Stimulated activated naive B cell treated with anti-CD40 and anti-IgM and Interleukin-4, amounts not matched to agents 10 μg/mL and 1 μg/mL and 100 μg/mL, for 72 hours (primary cell): ENCODE results near the gene ZNF691.
"Not testable (repeated sequence)": the region's sequence is repeated elsewhere in the genome, so short reads cannot be mapped to it uniquely, and the experiment has no call there.

Source experiments
- ATAC-seq, 2 donors: fragments of 150-1000 bp; cut with Tn5 transposase; replicated peaks; 2 replicates each; pipeline ENCODE4 v1.10.0; 2021; ENCODE audit warnings: moderate library complexity in 1 of 2
- DNase-seq: peaks from one replicate; pipeline ENCODE4 v3.0.0; 2021
- H3K27ac Mint-ChIP-seq: one replicate; pipeline ENCODE4 v1.8.0; 2022; ENCODE audit warnings: mild to moderate bottlenecking, mixed read lengths
- H3K27me3 Mint-ChIP-seq, 2 donors: one replicate each; pipeline ENCODE4 v1.8.0; 2022; ENCODE audit warnings: mixed read lengths in 2 of 2
- H3K36me3 Mint-ChIP-seq, 2 donors: one replicate each; pipeline ENCODE4 v1.8.0; 2022; ENCODE audit warnings: mixed read lengths in 2 of 2, mild to moderate bottlenecking in 1 of 2
- H3K4me1 Mint-ChIP-seq, 2 donors: one replicate each; pipeline ENCODE4 v1.8.0; 2022; ENCODE audit warnings: mixed read lengths in 2 of 2, mild to moderate bottlenecking in 1 of 2
- H3K4me3 Mint-ChIP-seq, 2 donors: one replicate each; pipeline ENCODE4 v1.8.0; 2022; ENCODE audit warnings: mild to moderate bottlenecking in 2 of 2, mixed read lengths in 2 of 2, moderate library complexity in 1 of 2
- H3K9me3 Mint-ChIP-seq, 2 donors: one replicate each; pipeline ENCODE4 v1.8.0; 2022; ENCODE audit warnings: mixed read lengths in 2 of 2, mild to moderate bottlenecking in 1 of 2

The ZNF691 gene

DNA sequence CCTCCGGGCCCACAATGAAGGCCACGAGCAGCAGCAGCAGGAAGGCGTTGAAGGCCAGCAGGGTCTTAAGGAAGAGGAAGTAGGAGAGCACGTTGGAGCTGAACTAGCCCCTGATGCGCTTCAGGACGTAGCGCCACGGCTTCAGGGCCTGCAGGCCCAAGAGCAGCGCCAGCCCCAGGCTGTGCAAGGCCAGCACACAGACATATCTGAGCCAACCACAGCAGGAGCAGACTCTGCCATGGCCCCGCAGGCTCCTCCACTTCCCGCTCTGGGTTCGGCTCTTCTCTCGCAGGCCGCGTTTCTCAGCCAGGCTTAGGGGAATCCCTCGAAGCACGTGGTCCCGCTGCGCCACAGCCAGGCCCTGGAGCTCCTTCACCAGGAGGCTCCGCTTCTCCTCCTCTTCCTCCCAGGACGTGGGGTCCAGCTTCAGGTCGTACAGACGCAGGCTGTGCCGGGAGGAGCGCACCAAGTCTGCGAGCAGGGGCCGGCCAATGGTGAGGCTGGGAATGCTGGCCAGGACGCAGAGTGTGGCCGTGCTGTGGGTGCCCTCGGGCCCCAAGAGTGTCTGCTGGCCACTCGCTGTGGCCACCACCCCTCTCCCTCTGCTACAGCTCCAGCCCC is 41.7 kb downstream of the ZNF691 start:
- Mint-ChIP-seq H3K36me3 (no peaks in the 10 kb centered on the region), H3K27ac (no peak overlapping the region), H3K9me3 (no peaks in the 10 kb centered on the region), H3K4me3 (no peak overlapping the region), H3K27me3 (peaks cover 12 to 14% of the 10 kb centered on the region in 2 donors), H3K4me1 (no peaks in the 10 kb centered on the region)
- ATAC-seq (no peak), DNase-seq (no peak)

DNA sequence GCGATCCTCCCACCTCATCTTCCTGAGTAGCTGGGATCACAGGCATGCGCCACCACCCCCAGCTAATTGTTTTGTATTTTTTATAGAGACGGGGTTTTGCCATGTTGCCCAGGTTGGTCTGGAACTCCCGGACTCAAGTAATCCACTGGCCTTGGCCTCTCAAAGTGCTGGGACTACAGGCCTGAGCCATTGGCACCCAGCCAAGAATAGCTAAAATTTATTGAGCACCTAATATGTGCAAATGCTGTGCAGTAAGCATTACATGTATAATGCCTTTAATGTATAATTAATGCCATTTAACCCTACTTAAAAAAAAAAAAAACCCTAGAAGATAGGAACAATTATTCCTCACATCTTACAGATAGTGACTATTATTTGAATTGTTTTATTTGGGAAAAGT is 42.9 kb downstream of the ZNF691 start:
- DNase-seq, result no peak
- H3K4me1 Mint-ChIP-seq, result no peaks in the 10 kb centered on the region
- H3K9me3 Mint-ChIP-seq, result peaks cover 0 to under 1% of the 10 kb centered on the region in 2 donors
- no peak overlapping the region for H3K4me3 Mint-ChIP-seq
- H3K36me3 Mint-ChIP-seq, result no peaks in the 10 kb centered on the region
- peaks cover 12 to 17% of the 10 kb centered on the region in 2 donors for H3K27me3 Mint-ChIP-seq
- no peak for ATAC-seq
- no peak overlapping the region for H3K27ac Mint-ChIP-seq

DNA sequence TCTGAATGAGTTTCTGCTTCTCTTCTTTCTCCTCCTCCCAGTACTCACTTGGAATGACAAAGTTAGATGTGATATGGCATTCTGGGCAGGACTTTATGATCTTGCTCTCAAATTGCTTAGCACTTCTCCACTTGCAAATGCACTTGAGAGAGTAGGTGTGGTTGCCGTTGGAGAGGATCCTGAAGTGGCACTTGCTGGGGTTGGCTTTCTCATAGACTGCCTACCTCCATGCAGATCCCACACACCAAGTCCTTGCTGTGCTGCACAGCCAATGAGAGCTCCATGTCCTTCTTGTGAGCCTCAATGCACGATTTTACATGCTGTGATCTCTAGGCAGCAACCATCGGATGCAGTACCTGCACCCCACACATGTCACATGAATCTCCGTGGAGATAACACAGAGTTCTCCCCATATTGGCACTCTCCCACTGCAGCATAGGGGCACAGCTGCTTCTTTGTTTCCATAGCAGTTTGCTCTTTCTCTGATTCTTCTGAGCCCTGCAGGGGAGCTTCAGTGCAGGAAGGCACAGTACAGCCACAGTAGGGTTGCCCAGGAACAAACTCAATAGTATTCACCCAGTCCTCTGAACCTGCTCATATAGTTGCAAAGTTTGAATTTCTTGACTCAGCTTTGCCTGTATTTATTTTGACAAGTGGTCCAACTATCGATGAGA is 45.2 kb downstream of the ZNF691 start:
- DNase-seq, result no peak
- H3K27me3 Mint-ChIP-seq, result peaks cover 23 to 32% of the 10 kb centered on the region in 2 donors
- ATAC-seq, result no peak
- H3K4me1 Mint-ChIP-seq, result no peaks in the 10 kb centered on the region
- peaks cover 4 to 5% of the 10 kb centered on the region in 2 donors for H3K9me3 Mint-ChIP-seq
- no peak overlapping the region for H3K27ac Mint-ChIP-seq
- H3K4me3 Mint-ChIP-seq, result no peak overlapping the region
- no peaks in the 10 kb centered on the region for H3K36me3 Mint-ChIP-seq

DNA sequence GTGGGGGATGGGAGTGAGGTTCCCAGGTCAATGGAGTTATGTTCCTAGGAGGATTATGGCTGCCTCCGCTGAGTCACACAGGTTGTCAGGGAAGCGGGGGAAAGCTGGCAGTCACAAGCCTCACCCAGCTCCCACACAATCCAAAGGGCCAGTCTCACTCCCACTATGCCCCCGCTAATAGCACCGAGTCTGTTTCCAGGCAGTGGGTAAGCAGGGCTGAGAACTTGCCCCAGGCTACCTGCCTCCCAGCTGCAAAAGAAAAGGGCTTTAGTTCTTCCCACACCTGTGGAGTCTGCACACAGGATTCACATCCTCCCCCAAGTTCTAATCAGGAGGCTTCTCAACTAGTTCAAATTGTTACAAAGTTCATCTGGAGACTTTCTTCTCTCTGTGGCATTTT is 53.5 kb downstream of the ZNF691 start:
- Mint-ChIP-seq H3K9me3 (peaks cover 18 to 19% of the 10 kb centered on the region in 2 donors), H3K36me3 (peaks cover 8 to 12% of the 10 kb centered on the region in 2 donors), H3K27me3 (peaks cover 50 to 52% of the 10 kb centered on the region in 2 donors)
- DNase-seq, H3K27ac Mint-ChIP-seq, ATAC-seq, H3K4me3 Mint-ChIP-seq, H3K4me1 Mint-ChIP-seq: not testable (repeated sequence)
